Ascending aorta (tissue), 2 donors: ENCODE measurements around the gene SIGLEC5. TPM values are rescaled to one million over a fixed set of nuclear protein-coding genes. Genes with fewer than 3 reads are reported as not detected.

ENCODE experiments used
- DNase-seq, 2 donors: peaks; one replicate each; pipeline ENCODE4 v3.0.0-alpha.2; 2019; ENCODE audit warnings: low spot score in 2 of 2
- H3K27ac ChIP-seq, 2 donors: fragments of 200-600 bp; sonication (generic); one replicate each; pipeline ENCODE4 v1.5.1; 2016 to 2017; ENCODE audit warnings: mild to moderate bottlenecking in 1 of 2
- H3K27me3 ChIP-seq: fragments of 200-600 bp; sonication (generic); one replicate; pipeline ENCODE4 v1.5.1; 2017
- H3K36me3 ChIP-seq, 2 donors: fragments of 200-600 bp; sonication (generic); one replicate each; pipeline ENCODE4 v1.5.1; 2016
- H3K4me1 ChIP-seq, 2 donors: fragments of 200-600 bp; sonication (generic); one replicate each; pipeline ENCODE4 v1.5.1; 2016 to 2017; ENCODE audit warnings: mild to moderate bottlenecking in 1 of 2
- H3K4me3 ChIP-seq, 2 donors: fragments of 200-600 bp; sonication (generic); one replicate each; pipeline ENCODE4 v1.5.1; 2016 to 2017; ENCODE audit warnings: mild to moderate bottlenecking in 1 of 2
- H3K9me3 ChIP-seq, 2 donors: fragments of 200-600 bp; sonication (generic); one replicate each; pipeline ENCODE4 v1.5.1; 2016
- intact Hi-C: fragments of 100-400 bp; cut with DNase I; formaldehyde crosslinking; loops from one replicate; pipeline ENCODE4 v1.15.1; 2023
- total RNA-seq: library from RNA; depleted of rRNA; stranded (reverse); fragments of >200 nt; gene quantifications from one replicate; pipeline ENCODE4 v1.1.0, GENCODE V29; 2016
- TF ChIP-seq, protein P1 (sequence below), 3 experiments: fragments of 200-600 bp in 2 of 3; fragments of 450-650 bp in 1 of 3; sonication (generic) in 2 of 3; IDR thresholded peaks; one replicate each; pipeline ENCODE4 v1.5.1; 2016 to 2019; ENCODE audit warnings: antibody characterized with exemption in 3 of 3, mild to moderate bottlenecking in 1 of 3, moderate library complexity in 1 of 3

SIGLEC5 gene
- total RNA-seq, 1 donor from 2014 or later: not detected

DNA sequence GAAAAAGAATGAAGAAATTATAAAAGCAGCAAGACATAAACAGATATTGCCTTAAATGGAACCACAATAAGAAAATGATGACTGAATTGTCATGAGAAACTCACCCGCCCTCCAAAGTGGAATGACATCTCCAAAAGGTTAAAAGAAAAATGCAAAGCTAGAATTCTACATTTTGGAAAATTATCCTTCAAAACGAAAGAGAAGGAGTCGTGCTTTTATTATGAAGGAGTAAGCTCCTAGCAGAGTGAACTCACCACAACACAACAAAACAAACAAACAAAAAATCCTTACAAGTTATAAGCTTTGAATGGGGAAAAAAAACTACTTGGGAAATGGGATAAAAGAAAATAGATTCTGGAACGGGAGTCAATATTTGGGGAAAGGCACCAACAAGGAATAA is 9.7 kb upstream of the SIGLEC5 start:
- no peaks in the 10 kb centered on the region for H3K4me1 ChIP-seq
- H3K4me3 ChIP-seq: no peak overlapping the region
- no peak for DNase-seq
- no peaks in the 10 kb centered on the region for H3K36me3 ChIP-seq
- intact Hi-C loops: no loop called here
- H3K9me3 ChIP-seq: no peaks in the 10 kb centered on the region
- no peaks in the 10 kb centered on the region for H3K27me3 ChIP-seq
- TF ChIP-seq, protein P1, sequence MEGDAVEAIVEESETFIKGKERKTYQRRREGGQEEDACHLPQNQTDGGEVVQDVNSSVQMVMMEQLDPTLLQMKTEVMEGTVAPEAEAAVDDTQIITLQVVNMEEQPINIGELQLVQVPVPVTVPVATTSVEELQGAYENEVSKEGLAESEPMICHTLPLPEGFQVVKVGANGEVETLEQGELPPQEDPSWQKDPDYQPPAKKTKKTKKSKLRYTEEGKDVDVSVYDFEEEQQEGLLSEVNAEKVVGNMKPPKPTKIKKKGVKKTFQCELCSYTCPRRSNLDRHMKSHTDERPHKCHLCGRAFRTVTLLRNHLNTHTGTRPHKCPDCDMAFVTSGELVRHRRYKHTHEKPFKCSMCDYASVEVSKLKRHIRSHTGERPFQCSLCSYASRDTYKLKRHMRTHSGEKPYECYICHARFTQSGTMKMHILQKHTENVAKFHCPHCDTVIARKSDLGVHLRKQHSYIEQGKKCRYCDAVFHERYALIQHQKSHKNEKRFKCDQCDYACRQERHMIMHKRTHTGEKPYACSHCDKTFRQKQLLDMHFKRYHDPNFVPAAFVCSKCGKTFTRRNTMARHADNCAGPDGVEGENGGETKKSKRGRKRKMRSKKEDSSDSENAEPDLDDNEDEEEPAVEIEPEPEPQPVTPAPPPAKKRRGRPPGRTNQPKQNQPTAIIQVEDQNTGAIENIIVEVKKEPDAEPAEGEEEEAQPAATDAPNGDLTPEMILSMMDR (IDR thresholded peaks at IDR 0.05): no peak
- no peak overlapping the region for H3K27ac ChIP-seq

DNA sequence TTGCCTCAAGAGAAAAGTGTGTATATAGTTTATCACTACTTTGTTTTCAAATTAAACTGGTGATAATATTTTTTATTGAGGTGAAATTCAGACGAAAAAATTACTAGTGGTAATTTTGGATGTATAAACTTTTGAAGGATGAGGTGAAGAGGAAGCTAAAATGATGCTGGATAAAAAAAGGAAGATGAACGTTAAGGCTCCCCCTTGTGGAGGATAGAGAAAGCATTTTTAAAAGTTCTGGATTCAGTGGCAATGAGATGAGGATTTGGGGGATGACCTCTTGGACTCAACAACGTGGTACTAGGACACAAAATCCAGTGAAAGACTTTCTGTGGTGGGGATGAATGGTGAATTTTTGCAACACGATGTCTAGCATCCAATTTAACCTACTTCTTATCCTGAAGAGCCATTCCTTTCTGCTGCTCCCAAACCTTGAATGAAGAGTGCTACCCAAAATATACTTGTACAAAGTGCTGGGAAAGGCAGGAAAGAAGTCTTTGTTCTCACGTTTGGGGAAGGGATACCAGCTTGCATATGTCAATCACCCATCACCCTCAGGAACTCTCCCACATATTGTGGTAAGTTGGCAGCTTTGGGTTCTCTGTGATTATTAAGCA is 7.3 kb upstream of the SIGLEC5 start:
- H3K36me3 ChIP-seq: no peaks in the 10 kb centered on the region
- H3K27me3 ChIP-seq: no peaks in the 10 kb centered on the region
- no peak for DNase-seq
- H3K27ac ChIP-seq: no peak overlapping the region
- no peaks in the 10 kb centered on the region for H3K9me3 ChIP-seq
- TF ChIP-seq, protein P1 (IDR thresholded peaks at IDR 0.05): no peak
- intact Hi-C loops: no loop called here
- no peaks in the 10 kb centered on the region for H3K4me1 ChIP-seq
- no peak overlapping the region for H3K4me3 ChIP-seq

DNA sequence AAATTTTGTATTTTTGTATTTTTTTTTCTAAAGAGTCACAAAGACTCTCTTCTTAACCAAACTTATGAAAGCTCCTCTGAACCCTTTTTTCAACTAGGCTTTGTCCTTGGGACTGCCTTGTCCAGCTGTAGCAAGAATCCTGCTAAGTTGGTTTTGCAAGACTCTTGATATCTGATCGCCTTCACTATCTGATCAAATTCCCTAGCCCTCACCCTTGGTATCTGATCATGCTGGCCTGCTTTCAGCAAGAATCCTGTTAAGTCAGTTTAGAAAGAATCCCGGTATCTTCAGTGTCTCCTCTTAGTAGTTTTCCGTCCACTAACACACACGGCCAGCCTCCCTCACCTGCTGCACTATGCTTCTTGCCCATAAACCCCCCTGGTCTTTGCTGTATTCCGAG is 1.9 kb upstream of the SIGLEC5 start:
- TF ChIP-seq, protein P1 (IDR thresholded peaks at IDR 0.05): no peak
- Histone ChIP-seq H3K27me3 (no peaks in the 10 kb centered on the region), H3K9me3 (no peaks in the 10 kb centered on the region), H3K27ac (no peak overlapping the region), H3K36me3 (no peaks in the 10 kb centered on the region), H3K4me3 (no peak overlapping the region), H3K4me1 (no peaks in the 10 kb centered on the region)
- intact Hi-C loops: no loop called here
- DNase-seq: no peak

DNA sequence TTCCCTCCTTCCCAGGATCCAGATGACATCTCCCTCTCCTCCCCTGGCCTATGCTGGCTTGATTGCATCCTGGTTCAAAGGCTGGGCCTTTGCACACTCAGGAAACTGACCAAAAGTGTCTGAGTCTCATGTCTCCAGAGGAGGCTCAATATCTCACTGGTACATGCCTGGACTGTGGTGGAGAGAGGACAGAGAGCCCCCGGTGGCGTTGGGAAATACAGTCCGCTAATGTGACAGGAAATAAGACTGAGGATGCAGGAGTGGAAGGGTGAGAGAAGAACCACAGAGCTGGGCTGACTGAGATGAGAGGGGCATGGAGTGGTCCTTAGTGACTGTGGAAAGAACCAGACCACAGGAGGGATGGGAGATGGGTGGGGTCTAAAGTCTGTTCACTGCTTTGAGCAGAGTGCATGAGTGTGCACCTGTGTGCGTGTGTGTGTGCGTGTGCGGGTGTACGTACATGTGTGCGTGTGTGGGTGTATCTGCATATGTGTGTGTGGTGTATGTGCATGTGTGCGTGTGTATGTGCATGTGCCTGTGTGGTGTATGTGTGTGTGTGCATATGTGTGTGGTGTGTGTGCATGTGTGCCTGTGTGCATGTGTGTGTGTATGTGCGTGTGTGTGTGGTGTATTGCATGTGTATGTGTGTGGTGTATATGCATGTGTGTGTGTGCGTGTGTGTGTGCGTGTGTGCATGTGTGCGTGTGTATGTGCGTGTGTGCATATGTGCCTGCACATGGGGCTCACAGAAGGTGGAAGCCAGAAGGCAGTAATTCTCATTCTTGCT is 1.9 kb downstream of the SIGLEC5 start:
- Histone ChIP-seq H3K4me1 (no peaks in the 10 kb centered on the region), H3K27ac (no peak overlapping the region), H3K27me3 (no peaks in the 10 kb centered on the region), H3K9me3 (no peaks in the 10 kb centered on the region), H3K4me3 (no peak overlapping the region), H3K36me3 (no peaks in the 10 kb centered on the region)
- DNase-seq: no peak
- TF ChIP-seq, protein P1 (IDR thresholded peaks at IDR 0.05): no peak
- intact Hi-C loops: no loop called here

DNA sequence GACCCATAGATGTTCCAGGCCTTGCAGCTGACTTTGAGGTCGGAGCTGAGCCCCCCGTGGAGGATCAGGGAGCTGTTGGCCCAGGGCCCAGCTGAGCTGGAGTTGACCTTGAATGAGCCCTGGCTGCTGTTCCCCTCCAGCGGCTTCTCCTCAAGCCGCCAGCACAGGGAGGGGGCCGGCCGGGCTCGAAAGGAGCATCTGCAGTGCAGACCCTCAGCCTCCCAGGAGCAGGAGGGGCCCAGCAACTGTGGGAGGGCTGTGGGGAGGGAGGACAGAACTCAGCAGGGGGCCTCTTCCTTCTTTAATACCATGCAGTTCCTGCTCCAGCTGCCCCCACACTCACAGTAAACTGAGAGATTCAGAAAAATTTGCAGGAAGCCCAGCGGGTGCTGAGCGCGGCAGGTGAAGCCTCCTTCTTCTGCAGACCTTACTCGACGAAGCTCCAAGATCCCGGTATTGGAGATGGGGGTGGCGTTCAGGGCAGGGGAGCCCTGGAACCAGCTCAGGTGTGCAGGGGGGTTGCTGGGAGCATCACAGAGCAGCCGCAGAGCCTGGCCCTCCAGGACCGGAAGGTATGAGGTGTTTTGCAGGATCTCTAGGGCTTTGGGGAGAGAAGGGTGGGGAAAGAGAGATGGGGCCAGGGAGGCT is 2.6 kb downstream of the SIGLEC5 start:
- Histone ChIP-seq H3K9me3 (no peaks in the 10 kb centered on the region), H3K27me3 (no peaks in the 10 kb centered on the region), H3K36me3 (no peaks in the 10 kb centered on the region), H3K4me1 (no peaks in the 10 kb centered on the region), H3K27ac (no peak overlapping the region), H3K4me3 (no peak overlapping the region)
- TF ChIP-seq, protein P1 (IDR thresholded peaks at IDR 0.05): no peak
- intact Hi-C loops: no loop called here
- no peak for DNase-seq
